IMR-90 (cell line): ENCODE results near the gene BRIP1. TPM values are rescaled to one million over a fixed set of nuclear protein-coding genes. Genes with fewer than 3 reads are reported as not detected.

Experiments
- ATAC-seq: fragments of 200-7000 bp; cut with Tn5 transposase; 2 replicates; pipeline ENCODE4 v1.9.1; 2020; ENCODE audit warnings: low read depth, mild to moderate bottlenecking, moderate library complexity
- BruUV-seq: library from RNA; stranded (reverse); fragments of 400-500 nt; replicated peaks from 2 replicates; lab custom pipeline; 2021; lab: Mats Ljungman, UMichigan
- CTCF ChIA-PET: fragments of 300-600 bp; formaldehyde crosslinking; extraction: SDS; loops from one replicate; lab custom pipeline; 2021; ENCODE audit warnings: antibody characterized with exemption; lab: Yijun Ruan, JAX
- POLR2A ChIA-PET: fragments of 300-600 bp; sonication (Branson Sonifier 250); formaldehyde crosslinking; loops from one replicate; lab custom pipeline; 2022; ENCODE audit warnings: antibody characterized with exemption; ENCODE audit not compliant: unreplicated experiment; lab: Charles Lee
- DNase-seq: peaks from one replicate; pipeline ENCODE4 v3.0.0; 2013
- H2AFZ ChIP-seq: replicated peaks from 2 replicates; pipeline ENCODE3; 2013; ENCODE audit warnings: low read length, mild to moderate bottlenecking; ENCODE audit not compliant: poor library complexity
- H2AK5ac ChIP-seq: 2 replicates; pipeline ENCODE4 v1.6.1; 2013; ENCODE audit warnings: low read depth, low read length, inconsistent platforms
- H2AK9ac ChIP-seq: replicated peaks from 2 replicates; pipeline ENCODE3; 2013; ENCODE audit warnings: mild to moderate bottlenecking, low read depth, low read length, moderate library complexity; ENCODE audit not compliant: poor library complexity
- H2BK120ac ChIP-seq: 2 replicates; pipeline ENCODE4 v1.6.1; 2013; ENCODE audit warnings: low read depth, low read length, inconsistent platforms
- H2BK15ac ChIP-seq: 3 replicates; pipeline ENCODE4 v1.6.1; 2013; ENCODE audit warnings: low read depth, low read length, inconsistent platforms
- H2BK20ac ChIP-seq: 2 replicates; pipeline ENCODE4 v1.6.1; 2013; ENCODE audit warnings: low read depth, mild to moderate bottlenecking, inconsistent platforms, low read length, moderate library complexity
- H2BK5ac ChIP-seq: 2 replicates; pipeline ENCODE4 v1.6.1; 2013; ENCODE audit warnings: mild to moderate bottlenecking, low read depth, low read length, inconsistent platforms; ENCODE audit not compliant: poor library complexity, severe bottlenecking
- H3K14ac ChIP-seq: replicated peaks from 2 replicates; pipeline ENCODE4 v1.6.1; 2013; ENCODE audit warnings: low read depth, low read length, inconsistent platforms
- H3K18ac ChIP-seq: 2 replicates; pipeline ENCODE4 v1.6.1; 2013; ENCODE audit warnings: low read depth, low read length, control low read depth
- H3K23ac ChIP-seq: 2 replicates; pipeline ENCODE4 v1.6.1; 2013; ENCODE audit warnings: low read depth, low read length, inconsistent platforms
- H3K27ac ChIP-seq: 2 replicates; pipeline ENCODE4 v1.5.1; 2013; ENCODE audit warnings: mild to moderate bottlenecking, control low read depth, low read length; ENCODE audit not compliant: insufficient read depth
- H3K27me3 ChIP-seq: 2 replicates; pipeline ENCODE4 v1.6.1; 2013; ENCODE audit warnings: low read length; ENCODE audit not compliant: control insufficient read depth, insufficient read depth
- H3K36me3 ChIP-seq: 2 replicates; pipeline ENCODE4 v1.6.1; 2013; ENCODE audit warnings: low read length, mixed read lengths; ENCODE audit not compliant: control insufficient read depth, insufficient read depth
- H3K4ac ChIP-seq: 2 replicates; pipeline ENCODE4 v1.6.1; 2013; ENCODE audit warnings: low read depth, low read length, inconsistent platforms
- H3K4me1 ChIP-seq: 2 replicates; pipeline ENCODE4 v1.6.1; 2013; ENCODE audit warnings: low read length, mixed read lengths; ENCODE audit not compliant: control insufficient read depth, insufficient read depth
- H3K4me2 ChIP-seq: 2 replicates; pipeline ENCODE4 v1.6.1; 2013; ENCODE audit warnings: low read depth, mild to moderate bottlenecking, control low read depth, low read length, moderate library complexity
- H3K4me3 ChIP-seq: 2 replicates; pipeline ENCODE4 v1.5.1; 2013; ENCODE audit warnings: low read depth, mild to moderate bottlenecking, control low read depth, low read length, moderate library complexity; ENCODE audit not compliant: insufficient read depth
- H3K56ac ChIP-seq: 2 replicates; pipeline ENCODE4 v1.6.1; 2013; ENCODE audit warnings: low read length, inconsistent platforms; ENCODE audit not compliant: insufficient read depth; ENCODE audit errors: extremely low read depth
- H3K79me1 ChIP-seq, 2 experiments: 2 replicates each; pipeline ENCODE4 v1.6.1; 2013; ENCODE audit warnings: low read length in 2 of 2, inconsistent platforms in 1 of 2, low read depth in 1 of 2
- H3K9ac ChIP-seq: 2 replicates; pipeline ENCODE4 v1.6.1; 2013; ENCODE audit warnings: low read depth, low read length, control low read depth
- H3K9me1 ChIP-seq: 2 replicates; pipeline ENCODE4 v1.6.1; 2013; ENCODE audit warnings: low read length, inconsistent platforms; ENCODE audit not compliant: insufficient read depth
- H3K9me3 ChIP-seq: 2 replicates; pipeline ENCODE4 v1.6.1; 2013; ENCODE audit warnings: low read length; ENCODE audit not compliant: control insufficient read depth, insufficient read depth
- H4K20me1 ChIP-seq: 2 replicates; pipeline ENCODE4 v1.6.1; 2013; ENCODE audit warnings: low read length, inconsistent platforms; ENCODE audit not compliant: insufficient read depth
- H4K5ac ChIP-seq: 2 replicates; pipeline ENCODE4 v1.6.1; 2013; ENCODE audit warnings: mild to moderate bottlenecking, low read depth, low read length, control low read depth
- H4K8ac ChIP-seq, 2 experiments: 2 replicates each; pipeline ENCODE4 v1.6.1; 2013; ENCODE audit warnings: low read depth in 2 of 2, low read length in 2 of 2, control low read depth in 1 of 2, inconsistent platforms in 1 of 2
- H4K91ac ChIP-seq: 2 replicates; pipeline ENCODE4 v1.6.1; 2013; ENCODE audit warnings: low read depth, low read length, inconsistent platforms; ENCODE audit not compliant: insufficient read depth
- CEBPB ChIP-seq: IDR thresholded peaks from 2 replicates; pipeline ENCODE4 v1.6.1; 2012; ENCODE audit warnings: low read depth, low read length, improper control_type of control experiment
- FOS ChIP-seq: fragments of 150-350 bp; IDR thresholded peaks from 2 replicates; pipeline ENCODE4 v1.6.1; 2016; ENCODE audit warnings: low read depth, low read length
- MAFK ChIP-seq: IDR thresholded peaks from 2 replicates; pipeline ENCODE4 v1.6.1; 2012; ENCODE audit warnings: low read depth, low read length, improper control_type of control experiment
- MAZ ChIP-seq: IDR thresholded peaks from 2 replicates; pipeline ENCODE4 v1.6.1; 2012; ENCODE audit warnings: low read depth, mild to moderate bottlenecking, low read length, improper control_type of control experiment, moderate library complexity, borderline replicate concordance
- NFE2L2 ChIP-seq: fragments of 150-350 bp; IDR thresholded peaks from 2 replicates; pipeline ENCODE4 v1.6.1; 2016; ENCODE audit warnings: low read depth, mild to moderate bottlenecking, low read length
- RAD21 ChIP-seq: IDR thresholded peaks from 2 replicates; pipeline ENCODE4 v1.6.1; 2012; ENCODE audit warnings: low read length, improper control_type of control experiment
- RCOR1 ChIP-seq: IDR thresholded peaks from 2 replicates; pipeline ENCODE4 v1.6.1; 2012; ENCODE audit warnings: mild to moderate bottlenecking, low read length, improper control_type of control experiment; ENCODE audit not compliant: insufficient replicate concordance
- RFX5 ChIP-seq: IDR thresholded peaks from 2 replicates; pipeline ENCODE4 v1.8.0; 2012; ENCODE audit warnings: low read depth, mild to moderate bottlenecking, low read length, moderate library complexity
- SMC3 ChIP-seq: fragments of 150-350 bp; IDR thresholded peaks from 2 replicates; pipeline ENCODE4 v1.6.1; 2016; ENCODE audit warnings: low read depth, mild to moderate bottlenecking, antibody characterized with exemption, low read length, moderate library complexity
- USF2 ChIP-seq: fragments of 150-350 bp; IDR thresholded peaks from 2 replicates; pipeline ENCODE4 v1.6.1; 2017; ENCODE audit warnings: mild to moderate bottlenecking, antibody characterized with exemption, low read length, low read depth
- WGBS, 2 experiments: methylation state at CpG; one replicate each; pipeline versions ENCODE4 v1.1.5 to v1.1.7; 2013; ENCODE audit warnings: missing lambda C conversion rate in 2 of 2; ENCODE audit not compliant: insufficient read length in 1 of 2; ENCODE audit errors: extremely low coverage in 2 of 2; 5-methylcytosine and 5-hydroxymethylcytosine counted together
- dilution Hi-C: fragments of 300-500 bp; cut with HindIII; formaldehyde crosslinking; loops from one replicate; pipeline ENCODE4 v1.14.3; 2018; ENCODE audit warnings: low sequenced_read_pairs; ENCODE audit not compliant: unreplicated experiment
- in situ Hi-C: fragments of 300-500 bp; cut with MboI; formaldehyde crosslinking; loops from 3 replicates; pipeline ENCODE4 v1.14.3; 2019; ENCODE audit warnings: low sequenced_read_pairs, inconsistent platforms, mixed read lengths
- intact Hi-C: fragments of 100-400 bp; cut with micrococcal nuclease; formaldehyde crosslinking; loops from 2 replicates; pipeline ENCODE4 v1.10.0; 2022
- polyA plus RNA-seq, 3 experiments: library from polyadenylated mRNA; depleted of rRNA; stranded (reverse); fragments of >200 nt; gene quantifications; 2 replicates each; pipeline ENCODE4 v1.2.3, GENCODE V29; 2012; ENCODE audit warnings: low replicate concordance in 1 of 3
- total RNA-seq: library from RNA; depleted of rRNA; stranded (reverse); fragments of >200 nt; gene quantifications from 2 replicates; pipeline ENCODE4 v1.2.3, GENCODE V29; 2012

BRIP1 gene
- total and polyA plus RNA-seq, 2 of the 4 experiments (the other 2 are of a cell fraction), result 6.1 to 19.7 TPM

GRCh38 chr17:61843435-61843834, 19.9 kb downstream of the BRIP1 start:
- Histone ChIP-seq H2BK15ac (no peak overlapping the region), H3K56ac (no peak overlapping the region), H4K5ac (no peak overlapping the region), H2AK9ac (no peak overlapping the region), H4K20me1 (no peaks in the 10 kb centered on the region; the same call in 1 of the 2 replicates), H3K14ac (no peak overlapping the region), H2BK120ac (no peak overlapping the region), H4K8ac (no peak overlapping the region), H3K4ac (no peak overlapping the region), H3K23ac (no peak overlapping the region), H3K9ac (no peak overlapping the region), H3K9me3 (no peaks in the 10 kb centered on the region), H3K36me3 (peaks cover 6% of the 10 kb centered on the region; the same call in 1 of the 2 replicates), H2AK5ac (no peak overlapping the region), H3K27ac (no peak overlapping the region), H3K4me3 (no peak overlapping the region), H2AFZ (no peak overlapping the region), H3K27me3 (no peaks in the 10 kb centered on the region), H3K9me1 (no peaks in the 10 kb centered on the region), H3K4me1 (no peaks in the 10 kb centered on the region), H3K79me1 (peaks cover 8 to 28% of the 10 kb centered on the region in 2 experiments; a peak in 3 of 4 replicates), H2BK20ac (no peak overlapping the region), H2BK5ac (no peak overlapping the region), H4K91ac (no peak overlapping the region), H3K18ac (no peak overlapping the region), H3K4me2 (no peak overlapping the region)
- DNase-seq, result no peak
- intact Hi-C loops, result no loop called here
- BruUV-seq, result no TSS peak
- POLR2A ChIA-PET, result no interaction called here
- dilution Hi-C loops, result no loop called here
- no CpG with 5 or more reads among the region's 1 CpG for WGBS, 2 experiments
- CTCF ChIA-PET, result no interaction called here
- ATAC-seq, result no peak
- in situ Hi-C loops, result loop anchor here (5.0 to 10.0 kb wide), 2 partner anchors 206 to 419 kb away; no protein-coding TSS in a partner anchor
- TF ChIP-seq SMC3, result no peak
- TF ChIP-seq CEBPB, result no peak
- TF ChIP-seq RAD21, result no peak
- no peak for TF ChIP-seq MAFK
- no peak for TF ChIP-seq FOS
- no peak for TF ChIP-seq RFX5
- no peak for TF ChIP-seq USF2
- TF ChIP-seq NFE2L2, result no peak
- TF ChIP-seq RCOR1, result no peak
- no peak for TF ChIP-seq MAZ
